D721Med (cell line): Measurements from ENCODE around the gene FAM83D.

Source experiments
- DNase-seq: peaks from one replicate; pipeline ENCODE4 v3.0.0; 2011; ENCODE audit warnings: low spot score; ENCODE audit not compliant: insufficient read length
- FAIRE-seq: peaks from 2 replicates; lab custom pipeline; 2011; peaks lifted over from hg19 to GRCh38; lab: Jason Lieb, UNC
- TF ChIP-seq, protein P1 (sequence below): IDR thresholded peaks from 2 replicates; pipeline ENCODE4 v1.5.1; 2012; ENCODE audit warnings: mild to moderate bottlenecking, control low read depth; ENCODE audit not compliant: insufficient read depth; ENCODE audit errors: missing control alignments

The FAM83D gene

DNA sequence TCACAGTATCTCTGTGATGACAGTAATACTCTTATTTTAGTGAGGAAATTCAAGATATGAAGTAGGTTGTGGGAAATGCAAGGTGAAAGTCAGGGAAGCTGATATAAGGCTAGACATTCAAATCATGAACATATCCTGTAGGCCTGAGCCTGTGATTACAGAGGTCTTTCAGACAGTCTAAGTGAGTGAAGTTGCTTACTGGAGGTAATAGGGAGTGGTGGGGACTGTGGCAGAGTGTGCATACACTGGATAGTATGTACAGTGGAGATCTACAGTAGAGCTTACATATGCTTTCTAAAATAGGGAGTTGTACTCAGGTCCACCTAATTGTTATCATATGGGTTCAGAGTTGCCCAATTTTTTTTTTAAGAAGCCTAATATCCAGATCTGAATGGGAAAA, 39.0 kb downstream of the FAM83D start:
- TF ChIP-seq, protein P1, sequence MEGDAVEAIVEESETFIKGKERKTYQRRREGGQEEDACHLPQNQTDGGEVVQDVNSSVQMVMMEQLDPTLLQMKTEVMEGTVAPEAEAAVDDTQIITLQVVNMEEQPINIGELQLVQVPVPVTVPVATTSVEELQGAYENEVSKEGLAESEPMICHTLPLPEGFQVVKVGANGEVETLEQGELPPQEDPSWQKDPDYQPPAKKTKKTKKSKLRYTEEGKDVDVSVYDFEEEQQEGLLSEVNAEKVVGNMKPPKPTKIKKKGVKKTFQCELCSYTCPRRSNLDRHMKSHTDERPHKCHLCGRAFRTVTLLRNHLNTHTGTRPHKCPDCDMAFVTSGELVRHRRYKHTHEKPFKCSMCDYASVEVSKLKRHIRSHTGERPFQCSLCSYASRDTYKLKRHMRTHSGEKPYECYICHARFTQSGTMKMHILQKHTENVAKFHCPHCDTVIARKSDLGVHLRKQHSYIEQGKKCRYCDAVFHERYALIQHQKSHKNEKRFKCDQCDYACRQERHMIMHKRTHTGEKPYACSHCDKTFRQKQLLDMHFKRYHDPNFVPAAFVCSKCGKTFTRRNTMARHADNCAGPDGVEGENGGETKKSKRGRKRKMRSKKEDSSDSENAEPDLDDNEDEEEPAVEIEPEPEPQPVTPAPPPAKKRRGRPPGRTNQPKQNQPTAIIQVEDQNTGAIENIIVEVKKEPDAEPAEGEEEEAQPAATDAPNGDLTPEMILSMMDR = no peak
- FAIRE-seq = no peak

GRCh38 chr20:38968090-38968489, 41.9 kb downstream of the FAM83D start:
- DNase-seq (no peak), FAIRE-seq (no peak)
- TF ChIP-seq, protein P1 = no peak

More for the DNA sequence above, 39.0 kb downstream of the FAM83D start:
- no peak for DNase-seq

- no peak for FAIRE-seq
- no peak for DNase-seq
- TF ChIP-seq, protein P1 = no peak
Measured at GRCh38 chr20:38969708-38970107, 43.5 kb downstream of the FAM83D start.

DNA sequence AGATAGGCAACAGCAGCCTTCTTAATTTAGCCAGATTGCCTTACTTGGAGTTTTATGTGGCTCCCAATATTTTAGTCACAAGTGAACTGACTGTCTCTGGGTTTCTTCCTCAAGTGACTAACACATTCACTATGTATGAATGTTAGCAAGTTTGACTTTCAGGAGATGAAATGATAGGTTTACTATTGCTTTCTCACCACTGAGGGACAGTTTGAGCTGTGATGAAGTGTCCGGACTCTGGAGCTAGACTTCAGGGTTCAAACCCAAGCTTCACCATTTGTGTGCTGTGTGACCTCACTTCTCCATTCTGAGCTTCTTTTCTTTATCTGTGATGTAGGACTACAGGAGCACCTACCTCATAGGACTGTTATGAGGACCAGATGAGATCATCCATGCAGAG, 44.1 kb downstream of the FAM83D start:
- FAIRE-seq (no peak), DNase-seq (no peak)
- TF ChIP-seq, protein P1 = no peak

DNA sequence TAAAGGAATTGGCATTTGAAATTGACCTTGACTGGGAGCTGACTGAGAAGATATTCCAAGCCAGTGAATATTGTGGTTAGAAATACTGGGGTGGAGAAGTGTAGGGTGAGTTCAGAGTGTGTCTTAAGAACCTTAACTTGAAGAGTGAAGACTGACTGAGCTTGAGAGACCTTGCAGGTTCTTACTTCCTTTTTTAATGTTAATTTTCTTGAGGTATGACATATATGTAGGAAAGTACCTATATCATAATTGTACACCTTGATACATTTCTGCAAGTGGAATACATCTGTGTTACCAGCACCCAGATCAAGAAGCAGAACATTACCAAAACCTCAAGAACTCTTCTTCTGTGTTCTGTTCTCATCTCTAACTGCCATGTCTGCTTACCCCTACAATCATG, 46.9 kb downstream of the FAM83D start:
- no peak for DNase-seq
- no peak for FAIRE-seq

GRCh38 chr20:38973645-38974044, 47.4 kb downstream of the FAM83D start:
- DNase-seq = no peak
- TF ChIP-seq, protein P1 = no peak
- FAIRE-seq = no peak

More for the DNA sequence above, 46.9 kb downstream of the FAM83D start:
- TF ChIP-seq, protein P1 = no peak

DNA sequence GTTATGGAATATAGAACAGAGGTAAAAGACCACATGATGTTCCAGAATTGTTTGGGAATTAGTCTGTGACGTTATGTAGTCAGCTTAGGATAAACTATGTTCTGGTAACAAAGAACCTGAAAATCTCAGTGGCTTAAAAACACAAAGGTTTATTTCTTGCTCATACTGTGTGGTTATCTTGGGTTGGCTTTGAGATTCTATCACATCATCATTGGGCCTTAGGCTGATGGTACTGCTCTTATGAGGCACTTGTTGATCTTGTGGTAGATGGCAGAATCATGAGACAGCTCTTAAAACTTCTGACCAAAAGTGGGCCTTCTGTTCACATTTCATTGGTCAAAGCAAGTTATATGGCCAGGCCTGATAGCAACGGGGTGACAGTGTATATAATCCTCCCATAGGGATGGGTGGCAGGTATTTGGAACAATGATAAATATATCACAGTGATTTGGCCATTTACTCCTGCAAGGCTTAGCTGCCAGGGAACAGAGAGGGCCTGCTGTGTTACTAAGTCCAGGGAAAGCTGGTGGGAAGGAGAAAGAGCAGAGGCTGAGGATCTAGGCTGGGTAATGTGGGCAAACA, 49.4 kb downstream of the FAM83D start:
- DNase-seq = no peak

More for the DNA sequence above, 49.4 kb downstream of the FAM83D start:
- FAIRE-seq = no peak
- TF ChIP-seq, protein P1 = no peak
